Stimulated activated CD8-positive, alpha-beta memory T cell treated with anti-CD3 and anti-CD28 coated beads, Interleukin-7, amount 100 ng/mL, for 1 hour (primary cell): ENCODE results near the gene NFU1.
"Not testable (repeated sequence)": the region's sequence is repeated elsewhere in the genome, so short reads cannot be mapped to it uniquely, and the experiment has no call there.

ENCODE experiments used
- DNase-seq, 2 donors: peaks; one replicate each; pipeline ENCODE4 v3.0.0-alpha.2; 2020; ENCODE audit warnings: low read depth in 2 of 2

NFU1 gene

DNA sequence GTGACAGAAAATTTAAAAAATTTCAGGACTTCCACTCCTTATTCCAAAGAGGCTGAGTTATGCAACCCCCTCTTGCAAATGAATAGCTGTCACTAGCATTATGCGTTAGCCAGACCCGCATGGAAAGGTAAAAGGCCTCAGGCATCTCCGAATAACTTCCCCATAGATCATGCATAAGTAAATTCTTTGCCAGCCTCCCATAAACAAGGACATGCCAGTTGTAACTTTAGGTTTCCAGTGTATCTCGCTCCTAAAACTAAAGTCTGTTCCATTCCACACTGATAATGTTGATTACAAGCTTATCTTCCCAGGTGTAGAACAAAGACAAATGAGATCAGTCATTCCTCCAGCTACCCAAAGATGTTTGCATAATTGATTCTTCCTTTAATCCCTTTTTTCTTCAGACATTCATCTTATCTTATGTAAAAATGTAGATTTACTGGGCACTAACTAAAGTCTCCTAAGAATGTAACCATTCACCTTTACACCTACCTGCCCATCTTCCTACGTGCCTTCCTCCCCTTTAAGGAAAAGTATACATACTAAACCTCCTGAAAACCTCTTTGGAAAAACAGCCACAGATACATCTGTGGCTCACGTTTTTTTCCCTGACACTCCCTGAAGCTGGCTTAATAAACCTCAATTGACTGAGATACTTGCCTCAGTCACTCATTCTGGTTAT is 13.6 kb upstream of the NFU1 start:
- DNase-seq: no peak

DNA sequence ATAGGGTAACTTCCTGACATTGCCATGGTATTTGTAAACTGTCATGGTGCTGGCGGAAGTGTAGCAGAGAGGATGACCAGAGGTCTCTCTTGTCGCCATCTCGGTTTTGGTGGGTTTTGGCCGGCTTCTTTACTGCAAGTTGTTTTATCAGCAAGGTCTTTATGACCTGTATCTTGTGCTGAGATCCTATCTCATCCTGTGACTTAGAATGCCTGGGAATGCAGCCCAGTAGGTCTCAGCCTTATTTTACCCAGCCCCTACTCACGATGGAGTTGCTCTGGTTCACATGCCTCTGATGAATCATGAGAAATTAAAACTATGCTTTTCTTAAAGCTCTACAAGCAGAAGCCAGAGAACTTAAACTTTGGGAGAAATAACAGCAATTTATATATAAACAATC is 12.7 kb upstream of the NFU1 start:
- DNase-seq: no peak

DNA sequence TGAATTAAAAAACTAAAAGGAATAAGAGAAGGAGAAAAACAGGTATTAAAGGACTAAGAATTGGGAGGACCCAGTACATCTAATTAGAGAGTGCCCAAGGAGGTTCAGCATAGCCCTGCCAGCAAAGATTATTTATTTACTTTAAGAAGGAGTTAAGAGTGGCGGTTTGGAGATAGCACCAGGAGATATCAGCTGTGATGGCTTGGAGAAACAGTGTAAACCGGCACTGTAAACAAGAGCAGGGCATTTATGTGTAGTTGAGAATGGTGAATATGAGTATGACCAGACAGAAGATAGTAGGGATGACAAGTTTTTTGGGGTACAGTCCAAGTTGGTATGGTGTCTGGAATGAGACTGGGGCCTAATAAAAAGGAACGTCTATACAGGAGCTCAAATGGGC is 6.4 kb upstream of the NFU1 start:
- not testable (repeated sequence) for DNase-seq

DNA sequence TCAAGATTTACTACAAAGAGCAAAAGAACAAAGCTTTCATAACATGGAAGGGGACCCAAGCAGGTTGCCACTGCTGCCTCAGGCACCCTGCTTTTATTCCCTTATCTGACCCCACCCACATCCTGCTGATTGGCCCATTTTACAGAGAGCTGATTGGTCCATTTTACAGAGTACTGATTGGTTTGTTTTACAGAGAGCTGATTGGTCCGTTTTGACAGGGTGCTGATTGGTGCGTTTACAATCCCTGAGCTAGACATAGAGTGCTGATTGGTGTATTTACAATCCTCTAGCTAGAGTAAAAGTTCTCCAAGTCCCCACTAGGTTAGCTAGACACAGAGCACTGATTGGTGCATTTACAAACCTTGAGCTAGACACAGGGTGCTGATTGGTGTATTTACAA is 2.3 kb upstream of the NFU1 start:
- DNase-seq: not testable (repeated sequence)

DNA sequence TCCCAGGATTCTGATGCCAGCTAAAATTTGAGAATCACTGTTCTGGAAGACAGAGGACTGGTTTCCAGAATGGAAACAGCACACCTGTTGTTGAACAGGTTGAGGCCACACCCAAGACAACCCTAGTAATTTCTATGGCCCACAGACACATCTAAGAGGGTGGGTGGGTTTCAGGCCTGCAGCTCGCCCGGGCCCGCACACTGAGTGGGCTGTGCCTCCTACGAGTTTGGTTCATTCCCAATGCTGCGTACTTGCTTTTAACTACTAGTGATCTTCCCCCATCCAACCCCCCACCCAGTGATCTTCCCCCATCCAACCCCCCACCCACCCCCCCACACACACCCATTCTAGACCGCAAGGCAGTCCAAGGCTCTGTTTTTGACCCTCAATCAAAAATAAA is 1.3 kb upstream of the NFU1 start:
- no peak for DNase-seq

DNA sequence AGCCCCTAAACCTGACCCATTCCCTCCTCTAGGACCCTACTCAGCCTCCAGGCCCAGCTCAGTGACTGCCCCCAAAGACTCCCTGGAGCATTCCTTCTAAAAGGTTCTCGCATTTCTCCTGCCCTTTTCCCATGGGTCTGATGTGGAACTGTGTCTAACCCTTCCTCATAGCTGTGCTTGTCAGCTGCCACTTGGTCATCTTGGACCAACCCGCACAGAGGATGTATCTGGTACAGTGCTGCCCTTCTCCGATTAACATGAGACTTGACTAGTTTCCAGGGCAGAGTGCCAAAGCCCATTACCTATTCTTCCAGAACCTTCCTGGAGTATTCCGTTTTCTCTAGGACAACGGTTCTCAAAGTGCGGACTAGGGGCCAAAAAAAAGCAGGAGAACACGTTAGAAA is 518 bp upstream of the NFU1 start:
- DNase-seq: no peak

DNA sequence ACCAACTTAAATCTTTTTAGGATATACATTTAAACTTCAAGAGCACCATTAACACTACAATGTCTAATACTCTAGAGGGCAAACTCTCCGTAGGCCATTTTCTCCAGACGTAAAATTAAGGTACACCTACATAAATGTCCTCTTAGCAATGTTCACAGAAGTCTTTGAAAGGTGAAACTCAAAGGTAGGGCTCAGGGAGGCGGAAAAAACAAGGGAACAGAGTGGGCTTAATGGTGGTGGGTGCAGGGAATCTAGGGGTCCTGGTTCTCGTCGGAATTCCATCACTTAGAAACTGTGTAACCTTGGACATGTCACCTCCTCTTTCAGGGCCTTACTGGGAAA is 668 bp downstream of the NFU1 start:
- DNase-seq: no peak

DNA sequence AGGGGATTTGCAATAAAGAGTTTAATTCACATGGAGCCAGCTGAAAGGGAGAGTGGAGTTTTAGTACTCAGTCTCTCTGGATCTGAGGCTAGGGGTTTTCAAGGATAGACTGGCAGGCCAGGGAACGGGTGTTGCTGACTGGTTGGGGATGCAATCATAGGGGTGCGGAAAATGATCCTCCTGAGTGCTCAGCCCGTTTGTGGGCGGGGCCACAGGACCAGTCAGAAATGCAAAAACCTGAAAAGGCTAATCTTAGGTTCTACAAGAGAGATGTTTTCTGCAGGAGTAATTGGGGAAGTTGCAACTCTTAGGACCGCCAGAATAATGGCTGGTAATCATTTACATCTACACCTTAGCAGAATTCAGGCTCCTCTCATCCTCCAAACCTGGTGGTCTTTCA is 2.5 kb downstream of the NFU1 start:
- DNase-seq: no peak

DNA sequence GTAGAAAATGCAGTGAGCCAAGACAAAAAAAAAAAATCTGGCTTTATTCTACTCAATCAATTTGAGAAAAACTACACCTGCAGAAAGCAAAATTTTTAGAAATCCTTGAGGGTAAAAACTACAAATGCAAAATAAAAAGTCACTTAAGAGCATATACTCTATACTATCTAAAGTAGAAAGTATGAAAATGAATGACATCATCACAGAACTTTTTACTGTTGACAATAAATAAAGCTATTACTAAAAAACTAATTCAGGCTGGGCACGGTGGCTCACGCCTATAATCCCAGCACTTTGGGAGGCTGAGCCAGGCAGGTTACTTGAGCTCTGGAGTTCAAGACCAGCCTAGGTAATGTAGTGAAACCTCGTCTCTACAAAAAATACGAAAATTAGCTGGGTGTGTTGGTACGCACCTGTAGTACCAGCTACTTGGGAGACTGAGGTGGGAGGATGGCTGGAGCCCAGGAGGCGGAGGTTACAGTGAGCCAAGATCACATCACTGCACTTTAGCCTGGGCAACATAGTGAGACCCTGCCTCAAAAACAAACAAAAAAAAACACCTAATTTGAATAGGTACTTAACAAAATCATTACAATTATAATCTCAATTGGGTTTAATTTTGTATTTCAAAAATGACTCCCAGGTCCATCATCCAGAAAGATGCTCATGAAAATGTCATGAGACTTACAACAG is 7.6 kb downstream of the NFU1 start:
- DNase-seq: no peak

DNA sequence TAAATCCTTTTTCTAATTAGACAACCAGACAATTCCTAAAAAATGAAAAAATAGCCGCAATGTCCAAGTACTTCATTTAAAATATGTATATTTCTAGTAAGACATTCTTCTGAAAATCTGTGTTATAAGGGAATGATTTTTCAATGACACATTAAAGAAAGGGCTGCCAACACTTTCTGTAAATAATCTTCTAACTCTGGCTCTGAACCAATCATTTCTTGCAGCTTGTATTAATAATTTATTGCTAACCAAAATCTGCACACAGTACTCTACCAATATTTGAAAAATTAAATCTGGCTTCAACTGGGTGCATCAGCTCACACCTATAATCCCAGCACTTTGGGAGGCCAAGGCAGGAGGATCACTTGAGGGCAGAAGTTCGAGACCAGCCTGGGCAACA is 8.3 kb downstream of the NFU1 start:
- no peak for DNase-seq

DNA sequence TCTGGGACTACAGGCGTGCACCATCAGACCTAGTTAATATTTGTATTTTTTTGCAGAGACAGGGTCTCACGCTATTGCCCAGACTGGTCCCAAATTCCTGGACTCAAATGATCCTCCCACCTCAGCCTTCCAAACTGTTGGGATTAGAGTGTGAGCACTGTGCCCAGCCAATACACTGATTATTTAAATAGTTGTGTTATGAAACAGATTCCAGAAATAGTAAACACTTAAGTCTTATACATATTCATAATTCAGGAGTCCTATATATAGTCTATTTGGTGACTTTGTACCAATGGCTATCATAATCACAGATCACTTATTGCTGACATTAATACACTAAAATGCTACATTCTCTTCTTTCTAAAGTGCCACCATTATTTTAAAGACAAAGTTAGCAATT is 12.8 kb downstream of the NFU1 start:
- no peak for DNase-seq

DNA sequence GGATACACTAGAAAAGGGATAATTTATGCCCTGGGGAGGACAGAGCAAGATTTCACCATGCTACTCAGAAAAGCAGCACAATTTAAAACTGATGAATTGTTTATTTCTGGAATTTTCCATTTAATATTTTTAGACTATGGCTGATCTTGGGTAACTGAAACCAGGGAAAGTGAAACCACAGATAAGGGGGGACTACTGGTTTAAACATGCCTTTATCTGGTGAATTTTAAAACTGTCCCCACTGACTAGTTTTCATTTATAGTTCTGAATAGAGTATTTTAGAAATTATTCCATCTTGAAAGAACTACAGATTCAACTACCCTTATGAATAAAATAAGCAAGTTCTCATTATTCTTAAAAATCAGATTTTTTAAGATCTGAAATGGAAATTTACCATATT is 15.0 kb downstream of the NFU1 start:
- DNase-seq: no peak

DNA sequence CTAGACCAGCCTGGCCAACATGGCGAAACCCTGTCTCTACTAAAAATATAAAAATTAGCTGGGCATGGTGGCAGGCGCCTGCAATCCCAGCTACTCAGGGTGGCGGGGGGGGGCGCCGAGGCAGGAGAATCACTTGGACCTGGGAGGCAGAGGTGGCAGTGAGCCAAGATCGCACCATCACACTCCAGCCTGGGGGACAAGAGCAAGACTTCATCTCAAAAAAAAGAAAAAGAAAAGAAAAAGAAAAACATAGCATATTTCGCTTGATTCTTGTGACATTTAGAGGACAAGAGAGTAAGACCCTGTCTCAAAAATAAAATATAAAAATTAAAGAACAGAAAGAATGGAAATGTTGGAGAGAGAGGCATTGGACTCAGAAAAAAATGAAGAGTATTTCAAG is 18.1 kb downstream of the NFU1 start:
- DNase-seq: not testable (repeated sequence)

DNA sequence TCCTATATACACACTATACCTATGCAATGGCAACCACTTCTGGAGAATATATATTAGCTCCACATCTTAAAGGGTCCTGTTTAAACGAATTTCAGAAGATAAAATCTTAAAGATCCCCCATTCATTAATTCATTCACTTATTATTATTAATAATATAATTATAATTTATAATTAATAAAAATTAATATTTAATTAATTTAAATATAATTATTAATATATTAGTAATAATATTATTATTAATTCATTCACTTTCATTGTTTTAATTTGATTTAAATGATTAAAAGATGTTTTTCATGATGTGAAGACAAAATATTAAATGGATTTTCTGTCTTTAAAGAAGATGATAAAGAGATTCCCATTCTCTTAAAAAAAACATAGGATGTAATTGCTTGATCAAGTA is 21.1 kb downstream of the NFU1 start:
- DNase-seq: no peak

DNA sequence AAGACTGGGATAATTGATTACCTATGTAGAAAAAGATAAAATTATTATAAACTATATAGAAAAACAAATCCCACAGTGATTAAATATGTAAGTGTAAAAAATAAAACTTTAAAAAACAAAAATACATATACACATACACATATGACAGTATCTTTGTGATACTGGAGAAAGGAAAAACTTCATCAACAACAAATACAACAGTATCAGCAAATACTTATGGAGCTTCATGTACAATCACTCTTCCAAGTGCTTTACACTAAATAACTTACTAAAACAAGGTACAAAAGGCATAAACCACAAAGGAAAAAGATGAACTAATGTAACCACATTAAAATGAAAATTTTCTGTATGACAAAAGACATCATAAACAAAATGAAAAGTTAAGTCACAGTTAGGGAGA is 26.1 kb downstream of the NFU1 start:
- DNase-seq: no peak

DNA sequence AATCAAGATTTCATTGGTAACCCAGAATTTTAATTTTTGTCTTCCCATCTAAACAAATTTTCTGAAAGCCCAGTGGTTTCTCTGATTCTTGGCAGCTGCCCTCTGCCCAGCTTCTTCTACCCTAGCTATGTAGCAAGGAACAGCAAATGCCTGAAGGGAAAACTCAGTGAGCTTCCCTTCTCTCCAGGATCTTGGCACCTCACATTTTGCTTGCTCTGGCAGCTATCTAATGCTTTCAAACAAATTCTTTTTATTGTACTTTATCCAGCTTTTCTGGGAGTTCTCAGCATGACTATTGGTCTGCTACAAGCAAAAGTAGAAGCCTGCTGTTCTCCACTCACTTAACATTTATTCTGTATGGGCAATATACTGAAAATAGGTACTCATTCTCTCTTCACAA is 31.9 kb downstream of the NFU1 start:
- DNase-seq: no peak

DNA sequence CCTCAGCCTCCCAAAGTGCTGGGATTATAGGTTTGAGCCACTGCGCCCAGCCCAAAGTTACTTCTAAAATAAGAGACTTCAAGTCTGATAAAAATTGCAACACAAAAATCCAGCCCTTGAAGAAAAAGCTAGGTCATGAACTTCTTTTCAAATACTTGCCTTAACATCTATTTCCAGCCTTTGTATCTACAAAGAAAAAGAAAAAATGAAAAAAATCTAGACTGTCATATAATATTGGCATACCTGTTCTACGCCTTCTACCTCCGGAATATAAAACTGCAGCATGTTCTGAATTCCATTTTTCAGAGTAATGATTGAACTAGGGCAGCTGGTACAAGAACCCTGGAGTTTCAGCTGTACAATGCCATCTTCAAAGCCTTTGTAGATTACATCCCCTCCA is 37.1 kb downstream of the NFU1 start:
- no peak for DNase-seq

DNA sequence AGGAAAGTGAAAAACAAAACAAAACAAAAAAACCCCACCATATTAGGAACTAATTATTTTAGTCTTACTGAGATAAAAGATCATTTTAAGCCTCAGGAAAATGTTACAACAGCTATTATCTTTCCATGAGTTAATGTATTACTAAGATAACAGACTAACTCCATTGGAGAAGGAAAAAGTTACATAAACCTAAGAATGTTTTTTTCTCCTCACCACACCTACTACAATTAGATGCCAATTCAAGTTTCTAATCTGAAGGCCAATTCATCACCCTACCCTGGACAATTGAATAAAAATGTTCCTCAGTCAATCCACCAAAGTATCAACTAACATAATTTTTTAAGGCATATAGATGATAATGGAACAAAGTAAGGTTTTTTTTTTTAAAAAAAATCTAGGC is 40.0 kb downstream of the NFU1 start:
- DNase-seq: no peak

DNA sequence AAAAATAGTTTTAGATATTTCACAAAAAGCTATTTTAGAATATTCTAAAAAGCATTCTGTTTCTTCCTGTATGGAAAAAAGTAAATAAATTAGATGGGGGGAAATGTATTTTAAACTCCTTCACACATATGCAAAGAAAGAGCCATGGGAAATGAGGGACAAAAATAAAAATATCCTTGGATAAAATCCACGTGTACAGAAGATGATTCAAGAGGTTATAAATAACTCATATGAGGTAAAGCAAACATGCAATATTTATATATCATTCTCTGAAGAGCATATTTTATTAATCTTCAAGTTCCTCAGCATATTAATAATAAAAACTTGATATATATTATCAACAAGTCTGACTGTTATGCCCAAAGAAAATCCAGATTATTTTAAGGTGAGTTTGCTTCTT is 41.4 kb downstream of the NFU1 start:
- DNase-seq: no peak

DNA sequence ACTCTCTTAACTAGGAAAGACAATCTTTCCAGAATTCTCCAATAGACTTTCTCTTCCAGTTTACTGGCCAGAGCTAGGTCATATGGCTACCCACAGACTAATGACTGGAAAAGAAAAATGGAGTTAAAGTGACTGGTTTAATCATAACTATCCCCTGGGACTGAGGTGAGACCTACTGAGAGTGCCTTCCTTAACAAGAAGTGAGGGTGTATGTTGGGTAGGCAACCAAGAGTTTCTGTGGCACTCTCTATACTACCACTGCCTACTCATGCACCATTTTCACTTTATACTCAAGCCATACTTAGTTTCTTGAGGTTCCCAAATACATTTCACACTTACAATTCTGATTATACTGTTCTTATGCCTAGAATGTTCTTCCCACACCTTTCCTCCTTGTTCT is 43.3 kb downstream of the NFU1 start:
- DNase-seq: no peak

DNA sequence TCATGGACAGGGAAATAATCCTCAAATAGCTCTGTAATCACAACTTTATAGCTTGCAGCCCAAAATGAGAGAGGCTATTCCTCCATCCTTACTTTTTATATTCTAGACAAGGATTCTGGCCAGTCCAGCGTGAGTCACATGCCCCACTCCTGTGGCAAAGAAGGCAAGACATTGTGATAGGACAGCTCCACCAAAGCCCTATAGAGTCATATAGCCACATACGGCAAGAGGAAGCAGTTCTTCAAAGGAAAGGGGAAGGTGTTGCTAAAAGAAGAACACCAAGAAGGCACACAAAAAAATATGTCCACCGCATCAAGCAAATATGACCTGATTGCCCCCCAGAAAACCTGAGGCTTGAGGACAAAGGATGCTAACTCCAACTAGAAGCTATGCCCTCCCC is 46.8 kb downstream of the NFU1 start:
- DNase-seq: no peak

DNA sequence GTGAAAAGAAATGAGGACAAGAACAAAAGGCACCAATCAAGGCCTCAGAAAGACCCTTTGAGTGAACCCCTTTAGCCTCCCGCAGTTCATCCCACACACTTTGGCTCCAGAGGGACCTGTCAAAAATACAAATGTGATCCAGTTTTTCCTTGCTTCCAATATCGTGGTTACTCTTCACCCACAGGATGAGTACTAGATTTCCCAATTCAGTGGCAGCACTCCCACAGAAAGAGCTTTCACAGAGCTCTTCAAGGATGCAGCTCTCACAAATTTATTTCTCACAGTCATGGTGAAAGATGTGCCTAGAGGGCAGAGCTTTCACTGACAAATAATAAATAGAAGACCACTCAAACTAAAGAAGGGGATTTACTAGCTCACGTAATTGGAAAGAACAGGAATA is 47.2 kb downstream of the NFU1 start:
- DNase-seq: no peak

DNA sequence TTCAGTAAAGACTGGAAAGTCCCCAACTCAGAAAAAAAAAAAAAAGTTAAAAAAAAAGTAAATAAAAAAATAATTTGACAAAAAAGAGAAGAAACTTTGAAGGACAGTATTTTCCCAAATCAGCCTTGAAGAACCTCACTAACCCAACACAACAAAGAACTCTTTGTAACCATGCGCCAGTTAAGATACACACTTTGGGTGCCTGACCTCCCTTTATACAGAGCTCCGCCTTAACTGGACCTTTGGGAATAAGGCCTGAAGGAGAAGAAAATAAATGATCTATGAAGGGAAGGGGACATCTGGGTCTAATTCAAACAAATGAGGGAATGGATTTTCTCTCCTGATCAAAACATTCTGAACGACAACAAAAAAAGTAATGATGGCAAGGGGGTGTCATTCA is 48.0 kb downstream of the NFU1 start:
- DNase-seq: no peak
